ENCODE measurements around the gene PAFAH1B1. TPM values are rescaled to one million over a fixed set of nuclear protein-coding genes. Genes with fewer than 3 reads are reported as not detected.
"Not testable (repeated sequence)": the region's sequence is repeated elsewhere in the genome, so short reads cannot be mapped to it uniquely, and the experiment has no call there.

The PAFAH1B1 gene
- total RNA-seq, 1 donor from 2014 or later: 87.5 TPM

- DNase-seq (ENCODE audit: extremely low read depth, low read depth, low spot score): no peak
Observed at GRCh38 chr17:2634361-2634960, 41.0 kb downstream of the PAFAH1B1 start.

DNA sequence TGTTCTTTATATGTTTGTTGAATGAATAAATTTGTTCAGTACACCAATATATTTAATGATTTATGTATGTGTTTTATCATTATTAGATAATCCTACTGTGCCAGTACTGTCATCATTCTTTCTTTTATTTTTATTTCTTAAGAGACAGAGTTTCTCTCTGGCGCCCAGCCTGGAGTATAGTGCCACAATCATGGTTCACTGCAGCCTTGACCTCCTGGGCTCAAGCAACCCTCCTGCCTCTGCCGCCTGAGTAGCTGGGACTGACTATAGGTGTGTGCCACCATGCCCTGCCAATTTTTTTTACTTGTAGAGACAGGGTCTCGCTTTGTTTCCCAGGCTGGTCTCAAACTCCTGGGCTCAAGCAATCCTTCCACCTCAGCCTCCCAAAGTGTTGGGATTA is 41.8 kb downstream of the PAFAH1B1 start:
- DNase-seq (ENCODE audit: extremely low read depth, low read depth, low spot score): no peak

GRCh38 chr17:2635675-2636074 is 42.2 kb downstream of the PAFAH1B1 start:
- DNase-seq (ENCODE audit: extremely low read depth, low read depth, low spot score): no peak

DNA sequence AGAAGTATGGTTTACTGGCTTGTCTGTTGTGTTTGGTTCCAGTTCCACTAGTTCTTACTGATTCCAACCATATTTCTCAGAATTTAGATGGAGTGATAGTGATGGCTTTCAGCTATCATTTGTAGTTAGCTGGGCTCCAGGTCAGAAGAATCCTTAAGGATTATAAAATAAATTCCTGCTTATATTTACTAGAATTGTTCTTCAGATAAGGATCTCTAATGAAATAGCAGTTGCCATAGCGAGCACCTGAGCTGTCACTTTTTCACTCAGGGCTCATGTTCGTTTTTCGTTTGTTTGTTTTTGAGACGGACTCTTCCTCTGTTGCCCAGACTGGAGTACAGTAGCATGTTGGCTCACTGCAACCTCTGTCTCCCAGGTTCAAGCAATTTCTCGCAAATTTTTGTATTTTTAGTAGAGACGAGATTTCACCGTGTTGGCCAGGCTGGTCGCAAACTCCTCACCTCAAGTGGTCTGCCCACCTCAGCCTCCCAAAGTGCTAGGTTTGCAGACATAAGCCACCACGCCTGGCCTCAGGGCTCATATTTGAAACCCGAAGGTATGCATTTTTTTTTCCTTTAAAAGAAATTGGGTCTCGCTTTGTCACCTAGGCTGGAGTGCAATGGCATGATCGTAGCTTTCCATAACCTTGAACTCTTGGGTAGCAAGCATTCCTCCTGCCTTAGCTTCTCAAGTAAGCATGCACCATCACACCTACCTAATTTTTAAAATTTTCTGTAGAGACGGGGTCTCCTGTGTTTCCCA is 42.9 kb downstream of the PAFAH1B1 start:
- no peak for DNase-seq (ENCODE audit: extremely low read depth, low read depth, low spot score)

DNA sequence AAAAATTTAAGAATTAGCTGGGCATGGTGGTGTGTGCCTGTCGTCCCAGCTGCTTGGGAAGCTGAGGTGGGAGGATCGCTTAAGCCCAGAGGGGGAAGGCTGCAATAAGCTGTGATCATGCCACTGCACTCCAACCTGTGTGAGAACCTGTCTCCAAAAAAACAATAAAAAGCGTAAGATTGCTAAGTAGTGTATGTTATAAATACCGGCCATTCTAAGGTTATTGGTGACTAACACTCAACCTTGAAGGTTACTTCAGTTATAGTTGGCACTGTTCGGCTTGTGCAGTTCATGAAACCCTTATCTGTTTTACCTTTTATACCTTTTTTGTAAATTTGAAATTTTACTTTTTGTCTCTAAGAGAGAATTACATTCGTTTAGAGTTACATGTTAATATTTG is 44.0 kb downstream of the PAFAH1B1 start:
- no peak for DNase-seq (ENCODE audit: extremely low read depth, low read depth, low spot score)

GRCh38 chr17:2644971-2645370 is 51.5 kb downstream of the PAFAH1B1 start:
- DNase-seq (ENCODE audit: extremely low read depth, low read depth, low spot score): no peak

- no peak for DNase-seq (ENCODE audit: extremely low read depth, low read depth, low spot score)
Observed at GRCh38 chr17:2647957-2648356, 54.5 kb downstream of the PAFAH1B1 start.

DNA sequence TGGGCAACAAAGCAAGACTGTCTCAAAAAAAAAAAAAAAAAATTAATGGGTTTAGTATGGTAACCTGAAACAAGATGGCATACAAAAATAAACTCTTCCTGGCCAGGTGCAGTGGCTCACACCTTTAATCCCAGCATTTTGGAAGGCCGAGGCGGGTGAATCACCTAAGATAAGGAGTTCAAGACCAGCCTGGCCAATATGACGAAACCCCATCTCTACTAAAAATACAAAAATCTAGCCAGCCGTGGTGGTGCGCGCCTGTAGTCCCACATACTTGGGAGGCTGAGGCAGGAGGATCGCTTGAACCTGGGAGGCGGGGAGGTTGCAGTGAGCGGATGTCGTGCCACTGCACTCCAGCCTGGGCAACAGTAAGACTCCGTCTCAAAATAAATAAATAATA is 55.7 kb downstream of the PAFAH1B1 start:
- no peak for DNase-seq (ENCODE audit: extremely low read depth, low read depth, low spot score)

- DNase-seq (ENCODE audit: extremely low read depth, low read depth, low spot score): not testable (repeated sequence)
Observed at GRCh38 chr17:2652911-2653310, 59.5 kb downstream of the PAFAH1B1 start.

DNA sequence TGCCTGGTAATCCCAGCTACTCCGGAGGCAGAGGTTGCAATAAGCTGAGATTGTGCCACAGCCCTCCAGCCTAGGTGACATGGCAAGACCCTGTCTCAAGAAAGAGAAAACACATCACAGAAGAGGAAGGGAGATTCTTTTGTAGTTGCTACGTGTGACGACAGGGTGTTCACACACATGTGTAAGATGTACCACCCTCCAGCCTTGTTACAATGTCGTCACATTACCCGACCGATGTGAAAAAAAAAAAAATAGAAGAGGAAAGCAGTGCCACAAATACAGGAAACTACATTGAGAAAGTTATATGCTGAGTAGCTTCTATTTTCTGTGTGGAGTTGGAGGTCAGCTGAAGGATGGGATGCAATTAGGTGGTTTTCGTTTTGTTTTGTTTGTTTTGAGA is 62.1 kb downstream of the PAFAH1B1 start:
- no peak for DNase-seq (ENCODE audit: extremely low read depth, low read depth, low spot score)

DNA sequence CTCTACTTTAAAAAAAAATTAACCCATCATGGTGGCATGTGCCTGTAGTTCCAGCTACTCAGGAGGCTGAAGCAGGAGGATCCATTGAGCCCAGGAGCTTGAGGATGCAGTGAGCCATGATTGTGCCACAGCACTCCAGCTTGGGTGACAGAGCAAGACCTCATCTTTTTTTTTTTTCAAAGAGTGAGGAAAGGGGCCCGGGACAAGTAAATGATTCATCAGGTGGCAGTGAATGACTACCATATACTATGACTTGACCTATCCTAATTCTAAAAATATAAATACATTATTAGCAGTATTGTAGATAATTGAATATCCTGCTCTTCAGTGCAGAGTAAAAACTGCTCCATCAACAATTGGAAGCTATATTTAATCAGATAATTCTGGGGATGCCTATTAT is 62.8 kb downstream of the PAFAH1B1 start:
- no peak for DNase-seq (ENCODE audit: extremely low read depth, low read depth, low spot score)

DNA sequence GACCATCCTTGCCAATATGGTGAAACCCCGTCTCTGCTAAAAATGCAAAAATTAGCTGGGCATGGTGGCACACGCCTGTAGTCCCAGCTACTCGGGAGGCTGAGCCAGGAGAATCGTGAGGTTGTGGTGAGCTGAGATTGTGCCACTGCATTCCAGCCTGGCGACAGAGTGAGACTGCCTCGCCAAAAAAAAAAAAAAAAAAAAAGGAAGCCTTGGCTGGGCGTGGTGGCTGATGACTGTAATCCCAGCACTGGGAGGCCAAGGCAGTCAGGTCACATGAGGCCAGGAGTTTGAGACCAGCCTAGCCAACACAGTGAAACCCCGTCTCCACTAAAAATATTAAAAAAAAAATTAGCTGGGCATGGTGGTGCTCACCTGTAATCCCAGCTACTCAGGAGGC is 65.9 kb downstream of the PAFAH1B1 start:
- DNase-seq (ENCODE audit: extremely low read depth, low read depth, low spot score): not testable (repeated sequence)

DNA sequence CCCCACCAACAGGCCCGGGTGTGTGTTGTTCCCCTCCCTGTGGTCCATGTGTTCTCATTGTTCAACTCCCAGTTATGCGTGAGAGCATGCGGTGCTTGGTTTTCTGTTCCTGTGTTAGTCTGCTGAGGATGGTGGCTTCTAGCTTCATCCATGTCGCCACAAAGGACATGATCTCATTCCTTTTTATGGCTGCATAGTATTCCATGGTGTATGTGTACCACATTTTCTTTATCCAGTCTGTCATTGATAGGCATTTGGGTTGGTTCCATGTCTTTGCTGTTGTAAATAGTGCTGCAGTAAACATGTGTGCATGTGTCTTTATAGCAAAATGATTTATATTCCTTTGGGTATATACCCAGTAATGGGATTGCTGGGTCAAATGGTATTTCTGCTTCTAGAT is 67.0 kb downstream of the PAFAH1B1 start:
- not testable (repeated sequence) for DNase-seq (ENCODE audit: extremely low read depth, low read depth, low spot score)

GRCh38 chr17:2672026-2672425 is 78.6 kb downstream of the PAFAH1B1 start:
- DNase-seq (ENCODE audit: extremely low read depth, low read depth, low spot score): no peak

DNA sequence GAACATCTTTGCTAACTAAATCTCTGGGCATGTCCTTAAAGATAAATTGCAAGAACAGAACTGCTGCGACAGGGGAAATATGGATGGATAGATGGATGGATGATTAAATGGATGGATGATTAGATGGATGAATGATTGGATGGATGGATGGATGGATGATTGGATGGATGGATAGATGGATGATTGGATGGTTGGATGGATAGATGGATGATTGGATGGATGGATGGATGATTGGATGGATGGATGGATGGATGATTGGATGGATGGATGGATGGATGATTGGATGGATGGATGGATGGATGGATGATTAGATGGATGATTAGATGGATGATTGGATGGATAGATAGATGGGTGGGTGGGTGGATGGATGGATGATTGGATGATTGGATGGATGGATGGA is 85.8 kb downstream of the PAFAH1B1 start:
- not testable (repeated sequence) for DNase-seq (ENCODE audit: extremely low read depth, low read depth, low spot score)

DNA sequence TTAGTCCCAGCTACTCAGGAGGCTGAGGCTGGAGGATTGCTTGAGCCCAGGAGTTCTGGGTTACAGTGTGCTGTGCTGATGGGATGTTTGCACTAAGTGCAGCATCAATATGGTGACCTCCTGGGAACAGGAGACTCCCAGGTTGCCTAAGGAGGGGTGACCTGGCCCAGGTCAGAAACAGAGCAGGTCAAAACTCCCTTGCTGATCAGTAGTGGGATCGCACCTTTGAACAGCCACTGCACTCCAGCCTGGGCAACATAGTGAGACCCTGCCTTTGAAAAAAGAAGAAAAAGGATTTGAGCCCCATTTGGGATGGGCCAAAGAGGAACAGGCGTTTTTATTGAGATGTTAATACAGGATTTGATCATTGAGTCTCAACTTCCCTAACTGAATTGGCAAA is 87.5 kb downstream of the PAFAH1B1 start:
- DNase-seq (ENCODE audit: extremely low read depth, low read depth, low spot score): no peak

DNA sequence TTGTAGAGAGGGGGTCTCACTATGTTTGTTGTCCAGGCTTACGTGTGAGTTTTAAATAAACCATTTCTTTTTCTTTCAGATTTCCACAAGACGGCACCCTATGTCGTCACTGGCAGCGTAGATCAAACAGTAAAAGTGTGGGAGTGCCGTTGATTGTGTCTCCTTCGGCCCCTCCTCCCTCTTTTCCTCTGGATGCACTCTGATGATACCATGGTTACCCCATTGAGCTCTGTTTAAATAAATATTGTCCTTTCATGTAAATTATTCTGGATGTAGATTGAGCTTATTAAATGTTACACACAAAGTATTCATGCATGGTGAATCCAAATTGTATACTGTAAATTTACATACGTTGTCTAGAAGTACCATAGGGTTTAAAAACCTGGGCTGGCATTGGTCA is 88.2 kb downstream of the PAFAH1B1 start:
- DNase-seq (ENCODE audit: extremely low read depth, low read depth, low spot score): no peak

GRCh38 chr17:2682176-2682938 is 88.9 kb downstream of the PAFAH1B1 start:
- no peak for DNase-seq (ENCODE audit: extremely low read depth, low read depth, low spot score)

GRCh38 chr17:2683912-2684311 is 90.5 kb downstream of the PAFAH1B1 start:
- DNase-seq (ENCODE audit: extremely low read depth, low read depth, low spot score): no peak

GRCh38 chr17:2684549-2684948 is 91.1 kb downstream of the PAFAH1B1 start:
- no peak for DNase-seq (ENCODE audit: extremely low read depth, low read depth, low spot score)

GRCh38 chr17:2685696-2686095 is 92.2 kb downstream of the PAFAH1B1 start:
- DNase-seq (ENCODE audit: extremely low read depth, low read depth, low spot score): no peak

GRCh38 chr17:2687074-2687418 is 93.6 kb downstream of the PAFAH1B1 start:
- no peak for DNase-seq (ENCODE audit: extremely low read depth, low read depth, low spot score)
